Body of pancreas (tissue), 4 donors: ENCODE measurements around the gene BTBD3. TPM values are rescaled to one million over a fixed set of nuclear protein-coding genes. Genes with fewer than 3 reads are reported as not detected.

Experiments used
- ATAC-seq: fragments of 150-250 bp; one replicate; pipeline ENCODE4 v1.9.1; 2016
- DNase-seq, 4 donors: peaks; one replicate each; pipeline ENCODE4 v3.0.0-alpha.2; 2019
- H3K27ac ChIP-seq, 4 donors: fragments of 200-600 bp; sonication (generic); 1 replicate in 3 of 4; 2 replicates in 1 of 4; pipeline versions ENCODE4 v1.5.1 to v1.6.1; 2016 to 2019; ENCODE audit warnings: mild to moderate bottlenecking in 1 of 4, mixed read lengths in 1 of 4, moderate library complexity in 1 of 4
- H3K27me3 ChIP-seq, 2 donors: fragments of 200-600 bp; sonication (generic); one replicate each; pipeline ENCODE4 v1.6.0; 2016; ENCODE audit warnings: mild to moderate bottlenecking in 1 of 2
- H3K36me3 ChIP-seq, 2 donors: fragments of 200-600 bp; sonication (generic); replicated peaks in 1 of 2; 2 replicates each; pipeline ENCODE4 v1.5.1; 2016; ENCODE audit warnings: low read depth in 2 of 2; ENCODE audit not compliant: insufficient read depth in 1 of 2
- H3K4me1 ChIP-seq: fragments of 200-600 bp; sonication (generic); one replicate; pipeline ENCODE4 v1.6.0; 2016
- H3K4me3 ChIP-seq, 2 donors: fragments of 200-600 bp; sonication (generic); 1 replicate in 1 of 2; 2 replicates in 1 of 2; pipeline ENCODE4 v1.5.1; 2016 to 2019
- H3K9me3 ChIP-seq, 3 donors: fragments of 200-600 bp; sonication (generic); 1 replicate in 2 of 3; 2 replicates in 1 of 3; pipeline ENCODE4 v1.5.1; 2016
- POLR2A ChIP-seq, 3 donors: fragments of 450-650 bp; IDR thresholded peaks; one replicate each; pipeline ENCODE4 v1.6.1; 2016; ENCODE audit warnings: antibody characterized with exemption in 3 of 3, mild to moderate bottlenecking in 2 of 3
- WGBS, 2 donors: methylation state at CpG; one replicate each; pipeline ENCODE4 v1.1.5; 2017; 5-methylcytosine and 5-hydroxymethylcytosine counted together
- intact Hi-C: fragments of 100-400 bp; cut with DNase I; formaldehyde crosslinking; loops from one replicate; pipeline ENCODE4 v1.15.1; 2023
- total RNA-seq, 2 donors: library from RNA; depleted of rRNA; stranded (reverse); fragments of >200 nt; gene quantifications; one replicate each; pipeline ENCODE4 v1.1.0, GENCODE V29; 2016
- TF ChIP-seq, protein P1 (sequence below), 7 experiments: fragments of 450-650 bp in 4 of 7; fragments of 200-600 bp in 3 of 7; sonication (generic) in 3 of 7; IDR thresholded peaks; one replicate each; pipeline ENCODE4 v1.5.1; 2016 to 2019; ENCODE audit warnings: antibody characterized with exemption in 7 of 7

The BTBD3 gene
- total RNA-seq, 2 donors from 2014 or later: 23.1 to 48.8 TPM

DNA sequence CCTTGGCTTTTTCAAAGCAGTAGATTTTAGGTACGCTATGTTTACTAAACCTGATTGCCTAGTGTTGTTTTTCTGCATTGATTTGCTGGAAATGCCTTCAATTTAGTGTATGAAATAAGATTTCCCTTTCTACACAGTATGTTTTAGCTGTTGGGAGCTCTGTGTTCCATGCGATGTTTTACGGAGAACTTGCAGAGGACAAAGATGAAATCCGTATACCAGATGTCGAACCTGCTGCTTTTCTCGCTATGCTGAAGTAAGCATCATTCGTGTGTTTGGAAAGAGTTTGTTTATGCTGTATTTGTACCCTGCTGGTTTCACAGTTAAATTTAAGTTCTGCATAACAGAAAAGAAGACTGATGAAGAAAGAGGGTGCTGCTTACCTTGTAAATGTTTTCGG is 1.9 kb downstream of the BTBD3 start:
- H3K4me3 ChIP-seq: peak overlapping the region; percentile 2 to 6
- H3K27me3 ChIP-seq: no peaks in the 10 kb centered on the region
- DNase-seq (no peak), ATAC-seq (no peak)
- TF ChIP-seq, protein P1, sequence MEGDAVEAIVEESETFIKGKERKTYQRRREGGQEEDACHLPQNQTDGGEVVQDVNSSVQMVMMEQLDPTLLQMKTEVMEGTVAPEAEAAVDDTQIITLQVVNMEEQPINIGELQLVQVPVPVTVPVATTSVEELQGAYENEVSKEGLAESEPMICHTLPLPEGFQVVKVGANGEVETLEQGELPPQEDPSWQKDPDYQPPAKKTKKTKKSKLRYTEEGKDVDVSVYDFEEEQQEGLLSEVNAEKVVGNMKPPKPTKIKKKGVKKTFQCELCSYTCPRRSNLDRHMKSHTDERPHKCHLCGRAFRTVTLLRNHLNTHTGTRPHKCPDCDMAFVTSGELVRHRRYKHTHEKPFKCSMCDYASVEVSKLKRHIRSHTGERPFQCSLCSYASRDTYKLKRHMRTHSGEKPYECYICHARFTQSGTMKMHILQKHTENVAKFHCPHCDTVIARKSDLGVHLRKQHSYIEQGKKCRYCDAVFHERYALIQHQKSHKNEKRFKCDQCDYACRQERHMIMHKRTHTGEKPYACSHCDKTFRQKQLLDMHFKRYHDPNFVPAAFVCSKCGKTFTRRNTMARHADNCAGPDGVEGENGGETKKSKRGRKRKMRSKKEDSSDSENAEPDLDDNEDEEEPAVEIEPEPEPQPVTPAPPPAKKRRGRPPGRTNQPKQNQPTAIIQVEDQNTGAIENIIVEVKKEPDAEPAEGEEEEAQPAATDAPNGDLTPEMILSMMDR (IDR thresholded peaks at IDR 0.05): no peak
- no peak for TF ChIP-seq POLR2A (IDR thresholded peaks at IDR 0.05)
- H3K4me1 ChIP-seq: peaks cover 25% of the 10 kb centered on the region
- intact Hi-C loops: no loop called here
- peaks cover 0 to 12% of the 10 kb centered on the region in 2 donors for H3K36me3 ChIP-seq
- WGBS, 2 donors: 20 to 33% methylated on average over 8 of the region's 8 CpGs
- H3K27ac ChIP-seq: peak overlapping the region; percentile 18 to 78 (median 66)
- H3K9me3 ChIP-seq: no peaks in the 10 kb centered on the region

DNA sequence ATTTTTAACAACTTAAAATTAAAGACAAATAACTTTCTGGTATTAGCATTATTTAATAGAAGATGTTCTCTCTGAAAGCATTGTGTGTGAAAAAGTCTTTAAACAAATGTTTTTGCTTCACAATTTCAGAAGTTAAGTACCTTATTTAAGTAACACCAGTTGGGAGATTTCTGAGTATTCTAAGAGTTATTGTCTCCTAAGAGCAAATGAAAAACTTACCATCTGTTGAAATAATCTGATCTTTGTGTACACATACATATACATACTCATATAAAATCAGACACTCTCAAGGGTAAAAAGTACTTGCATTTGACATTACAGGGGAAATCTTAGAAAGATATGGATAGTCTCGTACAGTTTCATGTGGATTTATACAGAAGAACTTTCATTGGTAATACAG is 2.4 kb downstream of the BTBD3 start:
- H3K4me1 ChIP-seq: peaks cover 25% of the 10 kb centered on the region
- no peak for ATAC-seq

DNA sequence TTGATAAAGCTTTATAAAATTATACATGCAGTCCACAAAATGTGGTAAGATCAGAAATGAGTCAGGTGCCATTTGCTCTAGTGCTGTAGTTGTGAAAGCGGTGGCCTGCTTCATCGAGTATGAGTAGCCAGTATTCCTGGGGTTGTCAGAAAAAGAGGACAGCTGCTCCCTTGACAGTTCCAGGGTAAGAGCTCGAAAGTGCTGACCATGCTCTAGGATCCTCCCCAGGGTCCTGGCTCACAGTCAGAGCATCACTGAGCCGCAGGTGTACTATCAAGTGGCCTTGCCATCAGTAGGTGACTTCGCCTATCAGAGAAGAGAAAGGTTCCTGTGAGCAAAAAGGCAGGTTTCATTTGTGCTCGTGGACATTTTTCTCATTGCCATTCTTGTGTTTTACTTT is 3.6 kb downstream of the BTBD3 start:
- ATAC-seq: no peak
- 83 to 87% methylated on average over 6 of the region's 6 CpGs for WGBS, 2 donors
- H3K4me3 ChIP-seq: no peak overlapping the region

More for the DNA sequence above, 2.4 kb downstream of the BTBD3 start:
- Histone ChIP-seq H3K36me3 (peaks cover 0 to 12% of the 10 kb centered on the region in 2 donors), H3K27me3 (no peaks in the 10 kb centered on the region), H3K4me3 (peak overlapping the region in 1 of 2 donors; percentile 6), H3K9me3 (no peaks in the 10 kb centered on the region), H3K27ac (peak overlapping the region in 2 of 4 donors; percentile 60 to 78)
- no peak for DNase-seq
- 32 to 35% methylated on average over 1 of the region's 1 CpG for WGBS, 2 donors
- TF ChIP-seq, protein P1 (IDR thresholded peaks at IDR 0.05): no peak
- TF ChIP-seq POLR2A (IDR thresholded peaks at IDR 0.05): no peak
- intact Hi-C loops: no loop called here

DNA sequence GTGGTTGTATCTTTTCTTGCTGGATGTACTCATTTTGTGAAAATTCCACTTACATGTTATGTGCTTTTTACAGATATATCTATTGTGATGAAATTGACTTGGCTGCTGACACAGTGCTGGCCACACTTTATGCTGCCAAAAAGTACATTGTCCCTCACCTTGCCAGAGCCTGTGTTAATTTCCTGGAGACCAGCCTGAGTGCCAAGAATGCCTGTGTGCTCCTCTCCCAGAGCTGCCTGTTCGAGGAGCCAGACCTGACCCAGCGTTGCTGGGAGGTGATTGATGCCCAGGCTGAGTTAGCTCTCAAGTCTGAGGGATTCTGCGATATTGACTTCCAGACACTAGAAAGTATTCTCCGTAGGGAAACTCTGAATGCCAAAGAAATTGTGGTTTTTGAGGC is 4.9 kb downstream of the BTBD3 start:
- H3K27ac ChIP-seq: no peak overlapping the region
- H3K27me3 ChIP-seq: no peaks in the 10 kb centered on the region
- peaks cover 15% of the 10 kb centered on the region for H3K4me1 ChIP-seq
- ATAC-seq (no peak), DNase-seq (no peak)
- H3K4me3 ChIP-seq: no peak overlapping the region
- WGBS, 2 donors: 56 to 67% methylated on average over 4 of the region's 4 CpGs
- TF ChIP-seq, protein P1 (IDR thresholded peaks at IDR 0.05): no peak
- no peak for TF ChIP-seq POLR2A (IDR thresholded peaks at IDR 0.05)
- peaks cover 0 to 12% of the 10 kb centered on the region in 2 donors for H3K36me3 ChIP-seq
- no peaks in the 10 kb centered on the region for H3K9me3 ChIP-seq
- intact Hi-C loops: no loop called here

More for the DNA sequence above, 3.6 kb downstream of the BTBD3 start:
- Histone ChIP-seq H3K4me1 (peaks cover 23% of the 10 kb centered on the region), H3K9me3 (no peaks in the 10 kb centered on the region), H3K27me3 (no peaks in the 10 kb centered on the region), H3K27ac (no peak overlapping the region), H3K36me3 (peaks cover 0 to 12% of the 10 kb centered on the region in 2 donors)
- peak in 2 of 4 donors; percentile 7 to 11 for DNase-seq
- intact Hi-C loops: no loop called here
- TF ChIP-seq, protein P1 (IDR thresholded peaks at IDR 0.05): no peak
- TF ChIP-seq POLR2A (IDR thresholded peaks at IDR 0.05): no peak

DNA sequence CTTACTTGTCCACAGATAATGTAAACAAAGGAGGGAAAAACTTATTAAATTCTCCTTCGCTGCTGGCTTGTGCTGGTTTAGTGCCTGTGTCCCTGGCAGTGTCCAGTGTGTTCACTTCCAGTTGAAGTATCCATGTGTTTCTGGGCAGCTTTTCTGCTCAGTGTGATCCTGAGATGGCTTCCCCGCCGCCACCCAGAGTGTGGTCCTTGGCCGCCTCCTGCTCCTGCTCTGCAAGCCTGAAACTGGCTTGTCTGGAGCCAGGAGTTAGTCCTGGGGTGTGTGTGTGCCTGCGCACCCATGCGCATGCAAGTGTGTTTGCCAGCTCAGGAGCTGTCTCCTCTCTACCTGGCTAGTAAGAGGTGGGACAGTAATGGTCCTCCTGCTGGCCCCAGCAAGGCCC is 7.2 kb downstream of the BTBD3 start:
- H3K27me3 ChIP-seq: no peaks in the 10 kb centered on the region
- 86 to 98% methylated on average over 1 to 6 of the region's 6 CpGs for WGBS, 2 donors
- no peaks in the 10 kb centered on the region for H3K9me3 ChIP-seq
- TF ChIP-seq, protein P1 (IDR thresholded peaks at IDR 0.05): no peak
- no peak for TF ChIP-seq POLR2A (IDR thresholded peaks at IDR 0.05)
- H3K36me3 ChIP-seq: peaks cover 0 to 12% of the 10 kb centered on the region in 2 donors
- H3K4me3 ChIP-seq: no peak overlapping the region
- DNase-seq: no peak
- H3K27ac ChIP-seq: no peak overlapping the region
- H3K4me1 ChIP-seq: peaks cover 15% of the 10 kb centered on the region
- no peak for ATAC-seq
- intact Hi-C loops: no loop called here
